ENCODE data around the gene TMEM252. TPM values are rescaled to one million over a fixed set of nuclear protein-coding genes. Genes with fewer than 3 reads are reported as not detected.

TMEM252 gene
- polyA plus RNA-seq: 2.4 TPM
- long read RNA-seq, donor 1, partial matches to known transcripts: 0 of 3 reads
- long read RNA-seq, donor 1, other reads (novel, unspliced or antisense): 0 of 3 reads
- long read RNA-seq, donor 2, partial matches to known transcripts: 0 of 1 reads
- long read RNA-seq, donor 2, other reads (novel, unspliced or antisense): 0 of 1 reads
- long read RNA-seq, donor 3: 0 reads
- long read RNA-seq, donor 4, partial matches to known transcripts: 0 of 2 reads
- long read RNA-seq, donor 4, other reads (novel, unspliced or antisense): 0 of 2 reads
- long read RNA-seq, donor 5, partial matches to known transcripts: 0 of 1 reads
- long read RNA-seq, donor 5, other reads (novel, unspliced or antisense): 0 of 1 reads
- long read RNA-seq, donor 6: 0 reads
- long read RNA-seq, donor 7, partial matches to known transcripts: 0 of 1 reads
- long read RNA-seq, donor 7, other reads (novel, unspliced or antisense): 0 of 1 reads
- long read RNA-seq, donor 8, partial matches to known transcripts: 0 of 2 reads
- long read RNA-seq, donor 8, other reads (novel, unspliced or antisense): 0 of 2 reads
- long read RNA-seq, donor 9, partial matches to known transcripts: 0 of 3 reads
- long read RNA-seq, donor 9, other reads (novel, unspliced or antisense): 0 of 3 reads
- long read RNA-seq, donor 10: 0 reads
- long read RNA-seq, donor 11: 0 reads

GRCh38 chr9:68540712-68541535 is at the start of gene TMEM252:
TSS of gene TMEM252 (minus strand) at chr9:68540883. CDS start at chr9:68540814, 69 bp downstream.
- peak within 1 kb of the TSS; percentile 13 for H3K4me3 ChIP-seq (ENCODE audit: low read length)
- no peaks in the 10 kb centered on the region for H3K9me3 ChIP-seq (ENCODE audit: control insufficient read depth, low read depth, low read length)
- peak; percentile 79 to 89 for DNase-seq
- H3K27me3 ChIP-seq (ENCODE audit: control insufficient read depth, insufficient read depth, low read length): no peaks in the 10 kb centered on the region
- peak within 1 kb of the TSS; percentile 72 for H3K27ac ChIP-seq (ENCODE audit: low read length)
- 0% methylated on average over 2 of the region's 8 CpGs for WGBS (ENCODE audit: insufficient coverage, low lambda C conversion rate)
- H3K4me1 ChIP-seq (ENCODE audit: control insufficient read depth, insufficient read depth, low read length): peaks cover 25% of the 10 kb centered on the region
- no peaks in the 10 kb centered on the region for H3K36me3 ChIP-seq (ENCODE audit: control insufficient read depth, insufficient read depth, low read length)

- no peaks in the 10 kb centered on the region for H3K27me3 ChIP-seq (ENCODE audit: control insufficient read depth, insufficient read depth, low read length)
- no peak overlapping the region for H3K27ac ChIP-seq (ENCODE audit: low read length)
These were observed 44.5 kb upstream of the TMEM252 start for GRCh38 chr9:68585034-68585761.

GRCh38 chr9:68584189-68585033 is 43.7 kb upstream of the TMEM252 start:
- H3K27me3 ChIP-seq (ENCODE audit: control insufficient read depth, insufficient read depth, low read length): no peaks in the 10 kb centered on the region
- H3K4me1 ChIP-seq (ENCODE audit: control insufficient read depth, insufficient read depth, low read length): no peaks in the 10 kb centered on the region
- peak; percentile 75 to 80 for DNase-seq
- no CpG with 5 or more reads among the region's 16 CpGs for WGBS (ENCODE audit: insufficient coverage, low lambda C conversion rate)
- no peaks in the 10 kb centered on the region for H3K36me3 ChIP-seq (ENCODE audit: control insufficient read depth, insufficient read depth, low read length)
- H3K4me3 ChIP-seq (ENCODE audit: low read length): no peak overlapping the region
- H3K9me3 ChIP-seq (ENCODE audit: control insufficient read depth, low read depth, low read length): no peaks in the 10 kb centered on the region
- no peak overlapping the region for H3K27ac ChIP-seq (ENCODE audit: low read length)

More at GRCh38 chr9:68585034-68585761, 44.5 kb upstream of the TMEM252 start:
- WGBS (ENCODE audit: insufficient coverage, low lambda C conversion rate): 92% methylated on average over 2 of the region's 19 CpGs
- Histone ChIP-seq H3K36me3 (ENCODE audit: control insufficient read depth, insufficient read depth, low read length) (no peaks in the 10 kb centered on the region), H3K4me3 (ENCODE audit: low read length) (no peak overlapping the region), H3K4me1 (ENCODE audit: control insufficient read depth, insufficient read depth, low read length) (no peaks in the 10 kb centered on the region), H3K9me3 (ENCODE audit: control insufficient read depth, low read depth, low read length) (no peaks in the 10 kb centered on the region)
- no peak for DNase-seq

GRCh38 chr9:68581696-68582095 is 41.0 kb upstream of the TMEM252 start:
- Histone ChIP-seq H3K4me1 (ENCODE audit: control insufficient read depth, insufficient read depth, low read length) (no peaks in the 10 kb centered on the region), H3K27ac (ENCODE audit: low read length) (no peak overlapping the region), H3K4me3 (ENCODE audit: low read length) (no peak overlapping the region), H3K9me3 (ENCODE audit: control insufficient read depth, low read depth, low read length) (no peaks in the 10 kb centered on the region), H3K27me3 (ENCODE audit: control insufficient read depth, insufficient read depth, low read length) (no peaks in the 10 kb centered on the region), H3K36me3 (ENCODE audit: control insufficient read depth, insufficient read depth, low read length) (no peaks in the 10 kb centered on the region)
- no CpG with 5 or more reads among the region's 3 CpGs for WGBS (ENCODE audit: insufficient coverage, low lambda C conversion rate)
- DNase-seq: no peak

GRCh38 chr9:68577774-68578591 is 37.3 kb upstream of the TMEM252 start:
- H3K27ac ChIP-seq (ENCODE audit: low read length): no peak overlapping the region
- no peak for DNase-seq
- H3K4me1 ChIP-seq (ENCODE audit: control insufficient read depth, insufficient read depth, low read length): peaks cover 2% of the 10 kb centered on the region
- H3K27me3 ChIP-seq (ENCODE audit: control insufficient read depth, insufficient read depth, low read length): no peaks in the 10 kb centered on the region
- H3K36me3 ChIP-seq (ENCODE audit: control insufficient read depth, insufficient read depth, low read length): no peaks in the 10 kb centered on the region
- no peaks in the 10 kb centered on the region for H3K9me3 ChIP-seq (ENCODE audit: control insufficient read depth, low read depth, low read length)
- 100% methylated on average over 1 of the region's 7 CpGs for WGBS (ENCODE audit: insufficient coverage, low lambda C conversion rate)
- H3K4me3 ChIP-seq (ENCODE audit: low read length): no peak overlapping the region

- H3K27me3 ChIP-seq (ENCODE audit: control insufficient read depth, insufficient read depth, low read length): no peaks in the 10 kb centered on the region
- peaks cover 2% of the 10 kb centered on the region for H3K4me1 ChIP-seq (ENCODE audit: control insufficient read depth, insufficient read depth, low read length)
- H3K36me3 ChIP-seq (ENCODE audit: control insufficient read depth, insufficient read depth, low read length): no peaks in the 10 kb centered on the region
- 29% methylated on average over 1 of the region's 5 CpGs for WGBS (ENCODE audit: insufficient coverage, low lambda C conversion rate)
- peak overlapping the region; percentile 44 for H3K27ac ChIP-seq (ENCODE audit: low read length)
- no peaks in the 10 kb centered on the region for H3K9me3 ChIP-seq (ENCODE audit: control insufficient read depth, low read depth, low read length)
- peak; percentile 15 to 57 for DNase-seq
- H3K4me3 ChIP-seq (ENCODE audit: low read length): no peak overlapping the region
These were observed 35.1 kb upstream of the TMEM252 start for GRCh38 chr9:68575817-68576216.

- H3K27me3 ChIP-seq (ENCODE audit: control insufficient read depth, insufficient read depth, low read length): no peaks in the 10 kb centered on the region
- WGBS (ENCODE audit: insufficient coverage, low lambda C conversion rate): 76% methylated on average over 3 of the region's 3 CpGs
- H3K27ac ChIP-seq (ENCODE audit: low read length): no peak overlapping the region
- no peaks in the 10 kb centered on the region for H3K9me3 ChIP-seq (ENCODE audit: control insufficient read depth, low read depth, low read length)
- H3K4me1 ChIP-seq (ENCODE audit: control insufficient read depth, insufficient read depth, low read length): peaks cover 2% of the 10 kb centered on the region
- no peak overlapping the region for H3K4me3 ChIP-seq (ENCODE audit: low read length)
- no peaks in the 10 kb centered on the region for H3K36me3 ChIP-seq (ENCODE audit: control insufficient read depth, insufficient read depth, low read length)
- no peak for DNase-seq
These were observed 33.5 kb upstream of the TMEM252 start for GRCh38 chr9:68574150-68574549.

GRCh38 chr9:68567565-68567964 is 26.9 kb upstream of the TMEM252 start:
- Histone ChIP-seq H3K4me1 (ENCODE audit: control insufficient read depth, insufficient read depth, low read length) (no peaks in the 10 kb centered on the region), H3K36me3 (ENCODE audit: control insufficient read depth, insufficient read depth, low read length) (no peaks in the 10 kb centered on the region), H3K27me3 (ENCODE audit: control insufficient read depth, insufficient read depth, low read length) (no peaks in the 10 kb centered on the region), H3K27ac (ENCODE audit: low read length) (no peak overlapping the region), H3K9me3 (ENCODE audit: control insufficient read depth, low read depth, low read length) (no peaks in the 10 kb centered on the region), H3K4me3 (ENCODE audit: low read length) (no peak overlapping the region)
- no peak for DNase-seq
- WGBS (ENCODE audit: insufficient coverage, low lambda C conversion rate): 100% methylated on average over 2 of the region's 3 CpGs

- DNase-seq: no peak
- no CpG with 5 or more reads among the region's 2 CpGs for WGBS (ENCODE audit: insufficient coverage, low lambda C conversion rate)
- H3K4me1 ChIP-seq (ENCODE audit: control insufficient read depth, insufficient read depth, low read length): peaks cover 9% of the 10 kb centered on the region
- H3K4me3 ChIP-seq (ENCODE audit: low read length): no peak overlapping the region
- H3K27ac ChIP-seq (ENCODE audit: low read length): no peak overlapping the region
- H3K27me3 ChIP-seq (ENCODE audit: control insufficient read depth, insufficient read depth, low read length): no peaks in the 10 kb centered on the region
- H3K36me3 ChIP-seq (ENCODE audit: control insufficient read depth, insufficient read depth, low read length): no peaks in the 10 kb centered on the region
- no peaks in the 10 kb centered on the region for H3K9me3 ChIP-seq (ENCODE audit: control insufficient read depth, low read depth, low read length)
These were observed 21.8 kb upstream of the TMEM252 start for GRCh38 chr9:68562461-68562860.
